K562 (cell line): ENCODE results near the gene RETREG1. TPM values are rescaled to one million over a fixed set of nuclear protein-coding genes. Genes with fewer than 3 reads are reported as not detected.

ENCODE experiments used
- CHAMP1 ChIP-seq: fragments of 450-650 bp; IDR thresholded peaks from 2 replicates; pipeline ENCODE4 v1.6.1; 2016; ENCODE audit warnings: mild to moderate bottlenecking
- CHD4 ChIP-seq: fragments of 200-600 bp; sonication (generic); IDR thresholded peaks from 3 replicates; pipeline ENCODE4 v1.6.1; 2012; ENCODE audit warnings: low read depth, mild to moderate bottlenecking, mixed read lengths, low read length, inconsistent platforms; ENCODE audit not compliant: insufficient read depth, insufficient replicate concordance, poor library complexity, severe bottlenecking
- DLX4 ChIP-seq: fragments of 250-450 bp; sonication (Bioruptor Pico); IDR thresholded peaks from 2 replicates; pipeline ENCODE4 v1.6.1; 2021; ENCODE audit warnings: mild to moderate bottlenecking
- ETV5 ChIP-seq: sonication (generic); formaldehyde crosslinking; IDR thresholded peaks from 2 replicates; pipeline ENCODE4 v1.4.0; 2020; ENCODE audit warnings: low read depth, mild to moderate bottlenecking, missing genetic modification reagents
- FOSL1 ChIP-seq: fragments of 200-800 bp; sonication (Bioruptor generic); conservative IDR thresholded peaks from 2 replicates; pipeline ENCODE4 v1.6.1; 2016; ENCODE audit warnings: missing genetic modification characterization, missing compliant biosample characterization
- GABPB1 ChIP-seq: sonication (generic); formaldehyde crosslinking; IDR thresholded peaks from 2 replicates; pipeline ENCODE4 v1.8.0; 2022; ENCODE audit warnings: mild to moderate bottlenecking, missing genetic modification reagents
- NFE2 ChIP-seq: IDR thresholded peaks from 2 replicates; pipeline ENCODE4 v1.6.1; 2014; ENCODE audit warnings: antibody characterized with exemption, low read depth
- NFXL1 ChIP-seq: fragments of 450-650 bp; formaldehyde crosslinking; IDR thresholded peaks from 2 replicates; pipeline ENCODE4 v1.4.0; 2021; ENCODE audit warnings: mild to moderate bottlenecking
- NKRF ChIP-seq: fragments of 450-650 bp; IDR thresholded peaks from 2 replicates; pipeline ENCODE4 v1.6.1; 2016; ENCODE audit warnings: borderline replicate concordance
- PRMT5 ChIP-seq: sonication (generic); formaldehyde crosslinking; IDR thresholded peaks from 2 replicates; pipeline ENCODE4 v1.5.0; 2020; ENCODE audit warnings: missing genetic modification reagents
- RFX1 ChIP-seq: fragments of 450-650 bp; IDR thresholded peaks from 2 replicates; pipeline ENCODE4 v1.6.1; 2016; ENCODE audit warnings: mild to moderate bottlenecking, moderate library complexity
- TCF7L2 ChIP-seq: fragments of 150-350 bp; IDR thresholded peaks from 2 replicates; pipeline ENCODE4 v1.6.1; 2016; ENCODE audit warnings: low read depth, mild to moderate bottlenecking, low read length, moderate library complexity
- TFAM ChIP-seq: fragments of 250-450 bp; sonication (Bioruptor Pico); conservative IDR thresholded peaks from 2 replicates; pipeline ENCODE4 v1.5.0; 2021; ENCODE audit warnings: mild to moderate bottlenecking, moderate library complexity
- U2AF2 ChIP-seq: fragments of 200-400 bp; formaldehyde crosslinking; optimal IDR thresholded peaks from 2 replicates; pipeline ENCODE3; 2017; ENCODE audit warnings: low read depth, mild to moderate bottlenecking, low read length
- USF1 ChIP-seq: sonication (generic); formaldehyde crosslinking; IDR thresholded peaks from 2 replicates; pipeline ENCODE4 v1.9.0; 2022; ENCODE audit warnings: mild to moderate bottlenecking, missing genetic modification reagents
- ZBTB2 ChIP-seq: fragments of 450-650 bp; IDR thresholded peaks from 2 replicates; pipeline ENCODE4 v1.6.1; 2016; ENCODE audit warnings: antibody characterized with exemption
- ZFPM2 ChIP-seq: fragments of 250-450 bp; sonication (Bioruptor Pico); IDR thresholded peaks from 2 replicates; pipeline ENCODE4 v1.5.1; 2022; ENCODE audit warnings: mild to moderate bottlenecking
- ZNF175 ChIP-seq: fragments of 200-800 bp; sonication (Bioruptor generic); IDR thresholded peaks from 2 replicates; pipeline ENCODE4 v1.6.1; 2016; ENCODE audit warnings: low read depth, mild to moderate bottlenecking, missing genetic modification characterization, missing compliant biosample characterization
- ZNF589 ChIP-seq: fragments of 200-800 bp; sonication (Bioruptor generic); IDR thresholded peaks from 2 replicates; pipeline ENCODE4 v1.6.1; 2016; ENCODE audit warnings: low read depth, missing genetic modification characterization, missing compliant biosample characterization
- polyA plus RNA-seq, 8 experiments: library from polyadenylated mRNA; depleted of rRNA in 4 of 8; stranded (reverse) in 5 of 8; unstranded in 3 of 8; fragments of >200 nt; fragmentation: Nextera tagmentation in 2 of 8; fragmentation: Illumina TruSeq in 1 of 8; extraction: Ambion mirVana in 2 of 8; extraction: Trizol in 1 of 8; gene quantifications; 2 replicates each; pipeline versions ENCODE4 v1.2.1 to v1.2.3, GENCODE V29; 2011 to 2014; ENCODE audit warnings: inconsistent platforms in 1 of 8, missing spikeins in 1 of 8
- total RNA-seq, 7 experiments: library from RNA; depleted of rRNA in 6 of 7; stranded (reverse); fragments of >200 nt in 6 of 7; fragmentation: Illumina TruSeq in 2 of 7; extraction: Trizol in 2 of 7; gene quantifications; 2 replicates each; pipeline versions ENCODE4 v1.2.1 to v1.2.3, GENCODE V29; 2011 to 2021; ENCODE audit warnings: low replicate concordance in 1 of 7

Gene RETREG1
- total and polyA plus RNA-seq, 9 of the 15 experiments (the other 6 are each of a cell fraction or from before 2014, with no cell fraction given), result 0.01 to 0.20 (median 0.08) TPM; not detected in 5

- TF ChIP-seq NKRF, result peak; percentile 85
- no peak for TF ChIP-seq ZFPM2 (CRISPR knock-in tag)
- TF ChIP-seq U2AF2, result no peak
- TF ChIP-seq RFX1, result no peak
- TF ChIP-seq CHAMP1, result no peak
- no peak for TF ChIP-seq ZBTB2
- peak; percentile 77 for TF ChIP-seq ETV5 (CRISPR knock-in tag)
- no peak for TF ChIP-seq PRMT5 (CRISPR knock-in tag)
- TF ChIP-seq TFAM (CRISPR knock-in tag), result no peak
- TF ChIP-seq FOSL1 (tag), result no peak
- TF ChIP-seq NFE2, result no peak
- TF ChIP-seq USF1, result no peak; the same call in 1 of the 2 replicates
- TF ChIP-seq ZNF175 (CRISPR knock-in tag), result no peak
- no peak for TF ChIP-seq NFXL1 (CRISPR knock-in tag)
- no peak for TF ChIP-seq ZNF589 (CRISPR knock-in tag)
- TF ChIP-seq CHD4, result no peak
- TF ChIP-seq GABPB1 (CRISPR knock-in tag), result peak; percentile 96
- TF ChIP-seq TCF7L2, result no peak
- TF ChIP-seq DLX4 (CRISPR knock-in tag), result no peak
Measured at GRCh38 chr5:16465544-16466432, 151.0 kb downstream of the RETREG1 start, which contains the start of gene ZNF622 (continued).
